ENCODE results near the gene SYNE1. TPM values are rescaled to one million over a fixed set of nuclear protein-coding genes. Genes with fewer than 3 reads are reported as not detected.

The SYNE1 gene
- total RNA-seq, 1 donor from 2014 or later = 166 TPM

DNA sequence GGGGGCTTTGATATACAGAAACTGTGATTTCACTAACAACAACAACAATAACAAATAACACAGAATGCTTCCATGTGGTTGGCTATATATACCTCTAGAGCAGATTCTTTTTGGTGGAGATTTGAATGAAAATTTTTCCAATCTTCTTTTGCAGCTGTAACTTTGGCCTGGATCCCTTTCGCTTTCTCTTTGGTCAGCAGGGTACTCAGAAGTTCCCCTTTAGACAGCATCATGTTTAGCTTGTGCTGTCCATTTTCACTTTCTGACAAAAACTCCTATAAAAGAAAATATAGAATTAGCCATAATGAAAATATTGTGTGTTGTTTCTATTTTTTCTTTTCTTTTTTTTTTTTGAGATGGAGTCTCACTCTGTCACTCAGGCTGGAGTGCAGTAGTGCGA is 264.2 kb downstream of the SYNE1 start:
- Histone ChIP-seq H3K36me3 (peaks cover 57% of the 10 kb centered on the region), H3K27ac (no peak overlapping the region), H3K4me1 (peaks cover 9% of the 10 kb centered on the region), H3K4me3 (no peak overlapping the region), H3K27me3 (ENCODE audit: low read depth) (no peaks in the 10 kb centered on the region), H3K9me3 (no peaks in the 10 kb centered on the region)
- TF ChIP-seq, protein P1, sequence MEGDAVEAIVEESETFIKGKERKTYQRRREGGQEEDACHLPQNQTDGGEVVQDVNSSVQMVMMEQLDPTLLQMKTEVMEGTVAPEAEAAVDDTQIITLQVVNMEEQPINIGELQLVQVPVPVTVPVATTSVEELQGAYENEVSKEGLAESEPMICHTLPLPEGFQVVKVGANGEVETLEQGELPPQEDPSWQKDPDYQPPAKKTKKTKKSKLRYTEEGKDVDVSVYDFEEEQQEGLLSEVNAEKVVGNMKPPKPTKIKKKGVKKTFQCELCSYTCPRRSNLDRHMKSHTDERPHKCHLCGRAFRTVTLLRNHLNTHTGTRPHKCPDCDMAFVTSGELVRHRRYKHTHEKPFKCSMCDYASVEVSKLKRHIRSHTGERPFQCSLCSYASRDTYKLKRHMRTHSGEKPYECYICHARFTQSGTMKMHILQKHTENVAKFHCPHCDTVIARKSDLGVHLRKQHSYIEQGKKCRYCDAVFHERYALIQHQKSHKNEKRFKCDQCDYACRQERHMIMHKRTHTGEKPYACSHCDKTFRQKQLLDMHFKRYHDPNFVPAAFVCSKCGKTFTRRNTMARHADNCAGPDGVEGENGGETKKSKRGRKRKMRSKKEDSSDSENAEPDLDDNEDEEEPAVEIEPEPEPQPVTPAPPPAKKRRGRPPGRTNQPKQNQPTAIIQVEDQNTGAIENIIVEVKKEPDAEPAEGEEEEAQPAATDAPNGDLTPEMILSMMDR (IDR thresholded peaks at IDR 0.05) = no peak
- DNase-seq (no peak), ATAC-seq (no peak)
- intact Hi-C loops (cut with DNase I) = no loop called here

DNA sequence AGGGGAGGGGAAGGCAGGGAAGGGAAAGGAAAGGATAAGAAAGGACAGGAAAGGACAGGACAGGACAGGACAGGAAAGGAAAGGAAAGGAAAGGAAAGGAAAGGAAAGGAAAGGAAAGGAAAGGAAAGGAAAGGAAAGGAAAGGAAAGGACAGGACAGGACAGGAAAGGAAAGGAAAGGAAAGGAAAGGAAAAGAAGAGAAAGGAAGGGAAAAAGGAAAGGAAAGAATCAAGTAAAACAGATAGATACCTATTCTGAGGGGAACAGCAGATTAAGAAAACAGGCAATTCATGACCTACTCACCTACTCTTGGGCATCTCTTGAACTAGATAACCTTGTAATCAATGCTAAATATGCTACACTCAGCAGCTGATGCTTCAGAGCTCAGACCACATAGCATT is 265.4 kb downstream of the SYNE1 start:
- Histone ChIP-seq H3K36me3 (peaks cover 66% of the 10 kb centered on the region), H3K27ac (no peak overlapping the region)

DNA sequence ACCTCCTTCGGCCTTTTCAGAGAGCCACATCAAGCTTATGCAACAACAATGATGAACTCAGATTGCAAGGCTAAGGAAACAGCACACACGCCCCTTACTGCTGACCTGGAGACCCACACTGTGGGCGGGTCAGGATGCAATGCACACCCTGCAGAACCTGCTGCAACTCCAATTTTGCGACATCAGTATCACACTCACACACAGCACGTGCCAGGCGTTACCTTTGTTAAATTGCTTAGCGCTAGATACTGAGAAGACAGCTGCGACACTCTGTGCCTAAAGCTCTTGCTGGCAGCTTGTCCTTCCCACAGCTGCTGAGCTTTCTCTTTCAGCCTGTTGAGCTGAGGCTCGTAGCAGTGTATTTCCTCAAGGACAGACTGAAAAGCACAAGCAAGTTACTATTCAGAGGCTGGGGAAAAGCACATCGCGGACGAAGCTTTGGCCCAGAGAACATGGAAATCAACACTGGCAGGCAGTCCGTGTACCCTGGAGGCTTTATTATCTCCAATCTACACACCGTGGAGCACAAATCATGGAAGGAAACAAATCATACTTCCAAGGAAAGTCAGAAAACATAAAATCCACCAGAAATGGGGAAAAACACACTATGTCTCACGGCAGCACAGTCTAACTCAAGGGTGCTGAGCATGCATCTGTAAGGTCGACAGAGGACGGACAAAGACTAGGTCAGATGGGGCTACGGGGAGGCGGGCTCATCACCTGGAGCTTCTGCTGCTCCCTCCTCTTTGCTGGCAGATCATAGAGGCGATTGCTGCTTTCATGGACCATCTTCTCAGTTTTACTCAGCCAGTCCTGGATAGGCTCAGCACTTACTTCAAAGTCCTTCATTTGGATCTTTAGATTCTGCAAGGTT is 268.2 kb downstream of the SYNE1 start:
- Histone ChIP-seq H3K36me3 (peaks cover 75% of the 10 kb centered on the region), H3K27ac (peak overlapping the region; percentile 57), H3K4me3 (no peak overlapping the region), H3K4me1 (peaks cover 6% of the 10 kb centered on the region), H3K27me3 (ENCODE audit: low read depth) (no peaks in the 10 kb centered on the region), H3K9me3 (no peaks in the 10 kb centered on the region)
- intact Hi-C loops (cut with DNase I) = no loop called here
- ATAC-seq (peak; percentile 43 to 72), DNase-seq (no peak)
- TF ChIP-seq, protein P1 (IDR thresholded peaks at IDR 0.05) = no peak

More for the DNA sequence above, 265.4 kb downstream of the SYNE1 start:
- Histone ChIP-seq H3K9me3 (no peaks in the 10 kb centered on the region), H3K27me3 (ENCODE audit: low read depth) (no peaks in the 10 kb centered on the region), H3K4me1 (peaks cover 9% of the 10 kb centered on the region), H3K4me3 (no peak overlapping the region)
- intact Hi-C loops (cut with DNase I) = no loop called here
- DNase-seq (no peak), ATAC-seq (no peak)
- TF ChIP-seq, protein P1 (IDR thresholded peaks at IDR 0.05) = no peak

DNA sequence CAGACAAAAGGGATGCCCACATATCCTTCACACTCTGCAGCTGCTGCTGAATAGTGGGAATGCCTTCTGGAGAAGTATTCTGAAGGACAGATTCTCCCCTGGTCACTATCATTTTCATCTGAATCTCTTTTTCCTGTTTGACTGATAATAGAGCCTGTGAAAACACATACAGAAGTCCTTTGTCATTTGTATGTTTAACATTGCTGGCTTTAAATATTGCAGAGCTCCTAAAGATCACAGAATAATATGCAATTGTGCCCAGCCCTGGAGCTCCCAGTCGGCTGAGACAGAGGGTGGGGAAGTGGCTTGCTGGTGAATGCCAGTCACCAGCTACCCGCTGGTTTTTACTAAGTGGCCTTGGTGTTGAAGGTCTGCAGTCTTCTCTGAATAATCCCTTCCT is 272.3 kb downstream of the SYNE1 start:
- no peaks in the 10 kb centered on the region for H3K27me3 ChIP-seq (ENCODE audit: low read depth)
- H3K36me3 ChIP-seq = peaks cover 78% of the 10 kb centered on the region
- no peak for DNase-seq
- no peaks in the 10 kb centered on the region for H3K9me3 ChIP-seq
- TF ChIP-seq, protein P1 (IDR thresholded peaks at IDR 0.05) = no peak
- intact Hi-C loops (cut with DNase I) = no loop called here
- ATAC-seq = no peak
- H3K4me3 ChIP-seq = no peak overlapping the region
- no peak overlapping the region for H3K27ac ChIP-seq
- peaks cover 6% of the 10 kb centered on the region for H3K4me1 ChIP-seq

DNA sequence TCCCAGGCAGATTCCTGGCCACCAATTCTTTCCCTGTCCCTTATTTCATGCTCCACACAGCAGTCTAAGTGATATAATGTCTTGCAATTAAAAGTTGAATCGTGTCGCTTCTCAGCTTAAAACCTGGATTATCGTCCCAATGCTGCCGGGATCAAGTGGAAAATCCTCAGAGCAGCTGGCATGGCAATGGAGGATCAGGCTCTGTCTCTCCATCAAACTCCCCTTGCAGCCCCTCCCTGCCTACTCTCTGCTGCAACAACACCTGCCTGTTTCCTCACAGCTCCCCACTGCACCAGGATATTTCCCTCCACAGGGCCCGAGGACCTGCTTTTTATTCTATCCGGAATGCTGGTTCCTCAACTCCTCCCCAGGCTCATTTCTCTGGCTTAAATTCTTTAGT is 277.1 kb downstream of the SYNE1 start:
- ATAC-seq (no peak), DNase-seq (no peak)
- no peaks in the 10 kb centered on the region for H3K9me3 ChIP-seq
- H3K36me3 ChIP-seq = peaks cover 78% of the 10 kb centered on the region
- H3K27me3 ChIP-seq (ENCODE audit: low read depth) = no peaks in the 10 kb centered on the region
- no peak overlapping the region for H3K4me3 ChIP-seq
- intact Hi-C loops (cut with DNase I) = no loop called here
- no peaks in the 10 kb centered on the region for H3K4me1 ChIP-seq
- TF ChIP-seq, protein P1 (IDR thresholded peaks at IDR 0.05) = no peak
- H3K27ac ChIP-seq = no peak overlapping the region

All from lower lobe of right lung (tissue), 2 donors.